ENCODE results near the gene ARL4D.
A peak's percentile ranks its signal among the peaks of the same experiment; 100 is the strongest.
"Not testable (repeated sequence)": the region's sequence is repeated elsewhere in the genome, so short reads cannot be mapped to it uniquely, and the experiment has no call there.

ARL4D gene

GRCh38 chr17:43398724-43399595 is at the start of gene ARL4D:
Gene ARL4D, plus strand, starts transcription at chr17:43398993. Its CDS starts 740 bp downstream, at chr17:43399733.
- no peak for DNase-seq (ENCODE audit: low read depth)

- DNase-seq (ENCODE audit: low read depth), result no peak
Measured at GRCh38 chr17:43349142-43349541, 49.7 kb upstream of the ARL4D start.

GRCh38 chr17:43350888-43351361 is 47.9 kb upstream of the ARL4D start:
- DNase-seq (ENCODE audit: low read depth), result no peak

GRCh38 chr17:43351691-43352090 is 47.1 kb upstream of the ARL4D start:
- DNase-seq (ENCODE audit: low read depth), result no peak

- no peak for DNase-seq (ENCODE audit: low read depth)
Measured at GRCh38 chr17:43352579-43353331, 46.0 kb upstream of the ARL4D start.

- DNase-seq (ENCODE audit: low read depth), result no peak
Measured at GRCh38 chr17:43353393-43353792, 45.4 kb upstream of the ARL4D start.

- DNase-seq (ENCODE audit: low read depth), result no peak
Measured at GRCh38 chr17:43354371-43354770, 44.4 kb upstream of the ARL4D start.

- no peak for DNase-seq (ENCODE audit: low read depth)
Measured at GRCh38 chr17:43356450-43356849, 42.3 kb upstream of the ARL4D start.

GRCh38 chr17:43356999-43357398 is 41.8 kb upstream of the ARL4D start:
- peak; percentile 67 for DNase-seq (ENCODE audit: low read depth)

GRCh38 chr17:43359469-43360110 is 39.2 kb upstream of the ARL4D start:
- DNase-seq (ENCODE audit: low read depth), result no peak

- peak; percentile 50 for DNase-seq (ENCODE audit: low read depth)
Measured at GRCh38 chr17:43360376-43360738, 38.4 kb upstream of the ARL4D start.

GRCh38 chr17:43360739-43361505 is 37.9 kb upstream of the ARL4D start:
- peak; percentile 95 for DNase-seq (ENCODE audit: low read depth)

GRCh38 chr17:43363181-43363925 is 35.4 kb upstream of the ARL4D start:
- no peak for DNase-seq (ENCODE audit: low read depth)

- DNase-seq (ENCODE audit: low read depth), result no peak
Measured at GRCh38 chr17:43363926-43364285, 34.9 kb upstream of the ARL4D start.

GRCh38 chr17:43365356-43365755 is 33.4 kb upstream of the ARL4D start:
- DNase-seq (ENCODE audit: low read depth), result no peak

GRCh38 chr17:43365921-43366320 is 32.9 kb upstream of the ARL4D start:
- DNase-seq (ENCODE audit: low read depth), result not testable (repeated sequence)

GRCh38 chr17:43366891-43367736 is 31.7 kb upstream of the ARL4D start:
- no peak for DNase-seq (ENCODE audit: low read depth)

- DNase-seq (ENCODE audit: low read depth), result peak; percentile 74
Measured at GRCh38 chr17:43367737-43368242, 31.0 kb upstream of the ARL4D start.

- peak; percentile 67 for DNase-seq (ENCODE audit: low read depth)
Measured at GRCh38 chr17:43368740-43369506, 29.9 kb upstream of the ARL4D start.

Measured in GM04504 (cell line).